CD14-positive monocyte (primary cell): Measurements from ENCODE around the gene CCDC149. TPM values are rescaled to one million over a fixed set of nuclear protein-coding genes. Genes with fewer than 3 reads are reported as not detected.

Experiments
- DNase-seq, 3 donors: peaks; one replicate each; pipeline ENCODE4 v3.0.0-alpha.2; 2011 to 2022
- H2AFZ ChIP-seq: 2 replicates; pipeline ENCODE4 v1.6.0; 2012; ENCODE audit warnings: mild to moderate bottlenecking, low read depth, low read length, inconsistent platforms; ENCODE audit not compliant: insufficient read depth, poor library complexity, severe bottlenecking
- H3K27ac ChIP-seq, 2 donors: 1 replicate in 1 of 2; 2 replicates in 1 of 2; pipeline ENCODE4 v1.5.1; 2012 to 2013; ENCODE audit warnings: low read length in 2 of 2, control low read depth in 1 of 2, inconsistent platforms in 1 of 2, low read depth in 1 of 2, mild to moderate bottlenecking in 1 of 2
- H3K27me3 ChIP-seq, 2 donors: one replicate each; pipeline versions ENCODE4 v1.6.0 to v1.6.1; 2011 to 2013; ENCODE audit warnings: low read length in 2 of 2; ENCODE audit not compliant: control insufficient read depth in 2 of 2, insufficient read depth in 2 of 2
- H3K36me3 ChIP-seq, 2 donors: replicated peaks in 1 of 2; 1 replicate in 1 of 2; 2 replicates in 1 of 2; pipeline versions ENCODE4 v1.5.1 to v1.6.1; 2012 to 2013; ENCODE audit warnings: low read length in 2 of 2, control low read depth in 1 of 2, inconsistent platforms in 1 of 2, mild to moderate bottlenecking in 1 of 2; ENCODE audit not compliant: insufficient read depth in 2 of 2, control insufficient read depth in 1 of 2
- H3K4me1 ChIP-seq, 2 donors: 1 replicate in 1 of 2; 2 replicates in 1 of 2; pipeline versions ENCODE4 v1.5.1 to v1.6.1; 2012 to 2013; ENCODE audit warnings: low read length in 2 of 2, control low read depth in 1 of 2, inconsistent platforms in 1 of 2, mild to moderate bottlenecking in 1 of 2, moderate library complexity in 1 of 2; ENCODE audit not compliant: insufficient read depth in 2 of 2, control insufficient read depth in 1 of 2
- H3K4me2 ChIP-seq: replicated peaks from 2 replicates; pipeline ENCODE3; 2012; ENCODE audit warnings: low read length, moderate library complexity, mild to moderate bottlenecking; ENCODE audit not compliant: poor library complexity, severe bottlenecking; ENCODE audit errors: extremely low read depth
- H3K4me3 ChIP-seq, 3 experiments: fragments of 200-600 bp in 1 of 3; sonication (generic) in 1 of 3; replicated peaks in 1 of 3; 1 replicate in 2 of 3; 2 replicates in 1 of 3; pipeline ENCODE4 v1.5.1; 2011 to 2013; ENCODE audit warnings: low read length in 3 of 3, mild to moderate bottlenecking in 3 of 3, control low read depth in 2 of 3, low read depth in 2 of 3, inconsistent platforms in 1 of 3, moderate library complexity in 1 of 3
- H3K79me2 ChIP-seq: 2 replicates; pipeline ENCODE4 v1.6.0; 2012; ENCODE audit warnings: mild to moderate bottlenecking, control low read depth, inconsistent platforms, low read length, moderate library complexity; ENCODE audit not compliant: insufficient read depth
- H3K9ac ChIP-seq: 2 replicates; pipeline ENCODE4 v1.6.0; 2017; ENCODE audit warnings: low read length, mild to moderate bottlenecking; ENCODE audit not compliant: insufficient read depth, poor library complexity, severe bottlenecking
- H3K9me3 ChIP-seq, 2 donors: replicated peaks in 1 of 2; 1 replicate in 1 of 2; 2 replicates in 1 of 2; pipeline versions ENCODE4 v1.5.1 to v1.6.1; 2012 to 2013; ENCODE audit warnings: low read length in 2 of 2, control low read depth in 1 of 2; ENCODE audit not compliant: control insufficient read depth in 1 of 2, insufficient read depth in 1 of 2
- H4K20me1 ChIP-seq: 2 replicates; pipeline ENCODE4 v1.6.0; 2012; ENCODE audit warnings: mild to moderate bottlenecking, low read length, control low read depth, moderate library complexity; ENCODE audit not compliant: insufficient read depth
- H3K27ac Mint-ChIP-seq, 7 donors: one replicate each; pipeline ENCODE4 v1.8.0; 2020; ENCODE audit warnings: mild to moderate bottlenecking in 7 of 7, mixed read lengths in 7 of 7, moderate library complexity in 6 of 7, inconsistent platforms in 2 of 7
- H3K27me3 Mint-ChIP-seq, 3 donors: one replicate each; pipeline ENCODE4 v1.8.0; 2021 to 2022; ENCODE audit warnings: low read depth in 3 of 3, mild to moderate bottlenecking in 3 of 3, mixed read lengths in 3 of 3, moderate library complexity in 3 of 3, inconsistent platforms in 1 of 3
- H3K36me3 Mint-ChIP-seq, 2 donors: one replicate each; pipeline ENCODE4 v1.8.0; 2020; ENCODE audit warnings: mixed read lengths in 2 of 2, inconsistent platforms in 1 of 2, mild to moderate bottlenecking in 1 of 2
- H3K4me1 Mint-ChIP-seq: one replicate; pipeline ENCODE4 v1.8.0; 2020; ENCODE audit warnings: mild to moderate bottlenecking, mixed read lengths
- H3K4me3 Mint-ChIP-seq, 2 donors: one replicate each; pipeline ENCODE4 v1.8.0; 2020; ENCODE audit warnings: mild to moderate bottlenecking in 2 of 2, mixed read lengths in 2 of 2, moderate library complexity in 1 of 2
- H3K9me3 Mint-ChIP-seq, 7 donors: one replicate each; pipeline ENCODE4 v1.8.0; 2020 to 2022; ENCODE audit warnings: mixed read lengths in 7 of 7, mild to moderate bottlenecking in 6 of 7, moderate library complexity in 6 of 7, inconsistent platforms in 2 of 7
- CTCF ChIP-seq: fragments of 200-600 bp; IDR thresholded peaks from one replicate; pipeline ENCODE4 v1.8.0; 2022; ENCODE audit warnings: antibody characterized with exemption, mild to moderate bottlenecking
- WGBS: methylation state at CpG from one replicate; pipeline ENCODE4 v1.1.5; 2013; ENCODE audit warnings: missing lambda C conversion rate; ENCODE audit not compliant: insufficient coverage; 5-methylcytosine and 5-hydroxymethylcytosine counted together
- intact Hi-C, 2 donors: fragments of 100-400 bp; cut with micrococcal nuclease; formaldehyde crosslinking; loops; one replicate each; pipeline versions ENCODE4 v1.15.0 to v1.15.1; 2023
- polyA plus RNA-seq, 3 donors: library from polyadenylated mRNA; depleted of rRNA in 1 of 3; unstranded in 2 of 3; stranded (reverse) in 1 of 3; fragments of 300-500 nt in 2 of 3; fragments of >200 nt in 1 of 3; fragmentation: Illumina TruSeq in 2 of 3; gene quantifications; 1 replicate in 2 of 3; 2 replicates in 1 of 3; pipeline ENCODE4 v1.2.3, GENCODE V29; 2012 to 2021

CCDC149 gene
- polyA plus RNA-seq, 3 donors = 5.5 to 15.8 (median 14.9) TPM

GRCh38 chr4:24845902-24846301, 66.9 kb downstream of the CCDC149 start:
- H3K36me3 Mint-ChIP-seq = peaks cover 52 to 59% of the 10 kb centered on the region in 2 donors
- no peak overlapping the region for H2AFZ ChIP-seq

GRCh38 chr4:24845132-24845531, 67.7 kb downstream of the CCDC149 start:
- Histone ChIP-seq H3K4me3 (no peak overlapping the region), H3K27me3 (no peaks in the 10 kb centered on the region), H3K27ac (no peak overlapping the region), H3K9ac (no peak overlapping the region), H4K20me1 (peaks cover 3% of the 10 kb centered on the region), H3K36me3 (peaks cover 8 to 43% of the 10 kb centered on the region in 2 donors), H3K4me2 (no peak overlapping the region), H2AFZ (no peak overlapping the region), H3K79me2 (no peaks in the 10 kb centered on the region), H3K4me1 (no peaks in the 10 kb centered on the region), H3K9me3 (no peaks in the 10 kb centered on the region)
- peaks cover 52 to 58% of the 10 kb centered on the region in 2 donors for H3K36me3 Mint-ChIP-seq
- H3K4me1 Mint-ChIP-seq = peaks cover 2% of the 10 kb centered on the region
- H3K27me3 Mint-ChIP-seq = peaks cover 0 to 1% (median 0%) of the 10 kb centered on the region in 3 donors
- H3K4me3 Mint-ChIP-seq = no peak overlapping the region
- intact Hi-C loops = no loop called here
- WGBS = 92% methylated on average over 6 of the region's 8 CpGs
- no peak for TF ChIP-seq CTCF
- no peak for DNase-seq
- no peak overlapping the region for H3K27ac Mint-ChIP-seq
- H3K9me3 Mint-ChIP-seq = peaks cover 0 to 2% (median 0%) of the 10 kb centered on the region in 7 donors

More at GRCh38 chr4:24845902-24846301, 66.9 kb downstream of the CCDC149 start:
- peaks cover 3% of the 10 kb centered on the region for H4K20me1 ChIP-seq
- H3K4me1 ChIP-seq = no peaks in the 10 kb centered on the region
- no peaks in the 10 kb centered on the region for H3K9me3 ChIP-seq
- no peak overlapping the region for H3K4me2 ChIP-seq
- H3K79me2 ChIP-seq = no peaks in the 10 kb centered on the region
- no peak overlapping the region for H3K9ac ChIP-seq
- H3K27ac Mint-ChIP-seq = no peak overlapping the region
- no peak overlapping the region for H3K4me3 Mint-ChIP-seq
- H3K36me3 ChIP-seq = peaks cover 9 to 43% of the 10 kb centered on the region in 2 donors
- peaks cover 0 to 2% (median 0%) of the 10 kb centered on the region in 7 donors for H3K9me3 Mint-ChIP-seq
- peaks cover 0 to 1% (median 0%) of the 10 kb centered on the region in 3 donors for H3K27me3 Mint-ChIP-seq
- TF ChIP-seq CTCF = no peak
- no peak overlapping the region for H3K4me3 ChIP-seq
- 100% methylated on average over 2 of the region's 5 CpGs for WGBS
- H3K4me1 Mint-ChIP-seq = peaks cover 2% of the 10 kb centered on the region
- intact Hi-C loops = no loop called here
- no peaks in the 10 kb centered on the region for H3K27me3 ChIP-seq
- no peak overlapping the region for H3K27ac ChIP-seq
- DNase-seq = no peak
